ENCODE measurements around the gene EPHB1. TPM values are rescaled to one million over a fixed set of nuclear protein-coding genes. Genes with fewer than 3 reads are reported as not detected.

Gene EPHB1
- total RNA-seq, 1 donor from 2014 or later, result 3.8 TPM

DNA sequence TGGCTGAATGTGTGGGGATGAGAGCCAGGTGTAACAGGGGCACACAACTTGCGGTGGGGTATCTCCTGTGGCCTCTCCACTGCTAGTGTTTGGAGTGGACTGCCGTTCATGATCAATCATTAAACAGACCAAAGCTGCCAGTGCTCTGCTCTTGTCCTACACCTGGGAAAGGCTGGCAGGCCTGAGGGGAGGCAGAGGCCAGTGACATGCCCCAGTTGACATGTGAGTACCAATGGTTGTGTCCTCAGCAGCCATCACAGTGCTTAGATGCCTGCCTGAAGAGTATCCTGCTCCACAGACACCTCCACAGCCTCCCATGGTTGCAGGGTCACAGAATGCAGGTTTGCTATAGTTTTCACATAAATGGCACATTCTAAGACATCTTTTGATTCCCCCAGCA is 348.4 kb downstream of the EPHB1 start:
- TF ChIP-seq, protein P1, sequence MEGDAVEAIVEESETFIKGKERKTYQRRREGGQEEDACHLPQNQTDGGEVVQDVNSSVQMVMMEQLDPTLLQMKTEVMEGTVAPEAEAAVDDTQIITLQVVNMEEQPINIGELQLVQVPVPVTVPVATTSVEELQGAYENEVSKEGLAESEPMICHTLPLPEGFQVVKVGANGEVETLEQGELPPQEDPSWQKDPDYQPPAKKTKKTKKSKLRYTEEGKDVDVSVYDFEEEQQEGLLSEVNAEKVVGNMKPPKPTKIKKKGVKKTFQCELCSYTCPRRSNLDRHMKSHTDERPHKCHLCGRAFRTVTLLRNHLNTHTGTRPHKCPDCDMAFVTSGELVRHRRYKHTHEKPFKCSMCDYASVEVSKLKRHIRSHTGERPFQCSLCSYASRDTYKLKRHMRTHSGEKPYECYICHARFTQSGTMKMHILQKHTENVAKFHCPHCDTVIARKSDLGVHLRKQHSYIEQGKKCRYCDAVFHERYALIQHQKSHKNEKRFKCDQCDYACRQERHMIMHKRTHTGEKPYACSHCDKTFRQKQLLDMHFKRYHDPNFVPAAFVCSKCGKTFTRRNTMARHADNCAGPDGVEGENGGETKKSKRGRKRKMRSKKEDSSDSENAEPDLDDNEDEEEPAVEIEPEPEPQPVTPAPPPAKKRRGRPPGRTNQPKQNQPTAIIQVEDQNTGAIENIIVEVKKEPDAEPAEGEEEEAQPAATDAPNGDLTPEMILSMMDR (IDR thresholded peaks at IDR 0.05), result no peak
- ChIA-PET POLR2A (no interaction called here), CTCF (no interaction called here)
- intact Hi-C loops (cut with micrococcal nuclease), result no loop called here
- Mint-ChIP-seq H3K9me3 (no peaks in the 10 kb centered on the region), H3K4me1 (no peaks in the 10 kb centered on the region), H3K4me3 (no peak overlapping the region), H3K27me3 (no peaks in the 10 kb centered on the region), H3K36me3 (ENCODE audit: low read depth) (no peaks in the 10 kb centered on the region), H3K27ac (no peak overlapping the region)
- ATAC-seq (ENCODE audit: low read depth), result no peak
- no peak for DNase-seq

DNA sequence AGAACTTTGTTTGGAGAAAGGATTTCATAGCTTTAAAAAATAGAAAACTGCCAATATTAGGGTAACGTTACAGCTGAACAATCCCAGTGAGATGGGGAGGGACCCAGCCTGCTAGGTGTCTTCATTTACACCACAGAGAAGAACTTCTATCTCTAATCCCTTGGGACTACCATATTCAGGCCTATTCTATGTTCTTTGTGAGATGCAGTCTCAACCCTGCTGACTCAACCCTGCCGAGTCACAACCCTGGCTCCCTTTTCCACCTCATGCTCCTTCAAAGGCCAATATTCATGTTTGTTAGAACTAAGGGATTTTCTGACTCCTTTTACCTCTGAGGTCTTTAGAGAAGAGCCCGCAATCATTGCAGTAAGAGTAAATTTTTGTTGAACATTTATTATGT is 350.5 kb downstream of the EPHB1 start:
- H3K27ac Mint-ChIP-seq, result no peak overlapping the region
- H3K4me3 Mint-ChIP-seq, result no peak overlapping the region
- H3K27me3 Mint-ChIP-seq, result no peaks in the 10 kb centered on the region
- H3K9me3 Mint-ChIP-seq, result no peaks in the 10 kb centered on the region
- H3K36me3 Mint-ChIP-seq (ENCODE audit: low read depth), result no peaks in the 10 kb centered on the region
- ATAC-seq (ENCODE audit: low read depth), result no peak
- no peaks in the 10 kb centered on the region for H3K4me1 Mint-ChIP-seq
- intact Hi-C loops (cut with micrococcal nuclease), result no loop called here
- no peak for DNase-seq
- TF ChIP-seq, protein P1 (IDR thresholded peaks at IDR 0.05), result no peak
- CTCF ChIA-PET, result no interaction called here
- POLR2A ChIA-PET, result no interaction called here

DNA sequence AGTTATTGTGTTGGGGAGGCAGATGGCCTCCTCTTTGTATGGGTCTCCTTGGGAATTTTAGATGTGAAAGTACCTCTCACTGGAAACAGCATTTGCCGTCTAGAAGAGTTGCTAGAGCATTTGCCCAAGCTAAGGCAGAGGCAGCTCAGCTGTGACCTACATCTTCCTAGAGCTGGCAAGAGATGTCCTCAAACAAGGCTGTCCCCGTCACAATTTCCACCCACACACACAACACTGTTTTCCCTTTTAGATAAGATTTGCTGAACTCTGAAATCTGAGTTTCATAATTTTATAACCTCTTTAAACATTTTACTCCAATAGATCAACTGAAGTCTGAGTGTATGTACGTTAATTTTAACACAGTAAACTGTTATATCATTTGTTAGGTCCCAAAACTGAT is 352.6 kb downstream of the EPHB1 start:
- intact Hi-C loops (cut with micrococcal nuclease), result no loop called here
- H3K4me1 Mint-ChIP-seq, result no peaks in the 10 kb centered on the region

DNA sequence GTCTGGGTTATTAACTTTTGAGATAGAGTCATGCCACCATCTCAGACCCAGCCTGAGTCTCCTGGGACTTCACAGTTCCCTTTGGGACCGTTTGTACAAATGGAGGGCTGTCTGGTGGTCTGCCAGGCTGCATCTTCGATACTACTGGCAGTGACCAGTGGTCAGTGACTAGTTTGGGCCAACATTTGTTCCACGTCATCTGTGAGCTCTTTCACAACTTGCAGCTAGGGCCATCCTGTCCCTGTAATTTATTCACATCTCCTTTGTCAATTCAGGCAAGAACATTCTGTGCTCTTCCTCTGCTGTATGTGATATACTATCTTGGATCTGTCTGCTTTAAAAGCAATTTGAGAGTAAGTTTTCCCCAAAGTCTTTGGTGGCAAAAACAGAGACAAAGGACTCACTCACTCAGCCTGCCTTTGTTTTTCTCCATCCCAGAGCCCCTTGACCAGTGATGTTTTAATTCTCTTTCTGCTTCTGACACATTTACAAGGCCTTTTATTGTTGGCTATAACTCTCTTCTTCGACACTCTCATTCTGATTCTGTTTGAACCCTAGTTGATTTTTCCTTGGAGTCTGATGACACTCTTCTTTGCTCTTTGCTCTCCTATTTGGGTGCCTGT is 353.4 kb downstream of the EPHB1 start:
- POLR2A ChIA-PET, result no interaction called here
- ATAC-seq (ENCODE audit: low read depth) (no peak), DNase-seq (no peak)
- Mint-ChIP-seq H3K9me3 (no peaks in the 10 kb centered on the region), H3K4me3 (no peak overlapping the region), H3K27ac (no peak overlapping the region), H3K4me1 (no peaks in the 10 kb centered on the region), H3K27me3 (peaks cover 5% of the 10 kb centered on the region), H3K36me3 (ENCODE audit: low read depth) (no peaks in the 10 kb centered on the region)
- CTCF ChIA-PET, result no interaction called here
- intact Hi-C loops (cut with micrococcal nuclease), result no loop called here
- TF ChIP-seq, protein P1 (IDR thresholded peaks at IDR 0.05), result no peak

More for the DNA sequence above, 352.6 kb downstream of the EPHB1 start:
- CTCF ChIA-PET, result no interaction called here
- Mint-ChIP-seq H3K4me3 (no peak overlapping the region), H3K36me3 (ENCODE audit: low read depth) (no peaks in the 10 kb centered on the region), H3K27me3 (peaks cover 5% of the 10 kb centered on the region), H3K27ac (no peak overlapping the region), H3K9me3 (no peaks in the 10 kb centered on the region)
- no peak for ATAC-seq (ENCODE audit: low read depth)
- TF ChIP-seq, protein P1 (IDR thresholded peaks at IDR 0.05), result no peak
- POLR2A ChIA-PET, result no interaction called here
- no peak for DNase-seq

DNA sequence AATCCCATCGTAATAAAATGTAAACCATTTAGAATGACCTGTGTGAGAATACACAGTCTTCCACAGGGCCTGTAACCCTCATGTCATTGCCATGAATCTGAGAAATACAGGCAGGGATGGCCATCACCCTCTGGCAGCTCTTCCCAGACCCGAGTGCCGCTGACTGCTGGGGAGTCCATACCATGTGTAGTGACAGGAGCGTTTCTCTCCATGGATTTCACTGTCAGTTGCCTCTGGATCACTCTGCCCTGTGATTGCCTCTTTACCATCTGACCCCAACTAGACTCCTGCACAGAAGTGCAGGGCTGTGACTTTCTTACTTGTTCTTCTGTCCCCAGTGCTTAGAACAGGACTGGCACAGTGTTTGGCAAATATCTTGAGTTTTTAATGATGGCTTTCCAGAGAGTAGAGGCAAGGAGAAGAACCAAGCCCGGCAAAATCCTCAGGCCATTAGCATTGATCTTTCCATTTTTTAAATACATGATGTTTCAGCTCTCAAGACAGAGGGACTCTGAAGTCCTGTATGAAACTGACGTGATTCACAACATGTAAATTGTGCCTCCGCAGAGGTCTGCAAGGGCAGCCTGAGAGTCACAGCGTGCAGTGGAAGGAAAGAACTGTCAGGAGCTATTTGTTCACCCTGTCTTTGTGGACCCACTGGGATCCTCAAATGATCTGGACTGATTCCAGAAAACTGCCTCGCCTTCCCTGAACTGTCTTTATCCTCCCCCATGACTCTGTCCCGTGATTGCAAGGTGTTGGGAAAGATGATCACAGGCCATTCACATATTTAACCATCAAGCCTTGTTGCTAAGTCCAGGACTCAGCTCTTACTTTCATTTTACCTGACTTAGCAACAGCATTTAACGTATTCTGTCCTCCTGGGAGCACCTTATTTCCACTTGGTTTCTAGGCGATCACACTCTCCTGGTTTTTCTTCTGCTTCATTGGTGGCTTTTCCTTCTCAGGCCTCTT is 354.9 kb downstream of the EPHB1 start:
- CTCF ChIA-PET, result no interaction called here
- POLR2A ChIA-PET, result no interaction called here
- Mint-ChIP-seq H3K27ac (no peak overlapping the region), H3K4me1 (no peaks in the 10 kb centered on the region), H3K4me3 (no peak overlapping the region), H3K27me3 (peaks cover 5% of the 10 kb centered on the region), H3K36me3 (ENCODE audit: low read depth) (no peaks in the 10 kb centered on the region), H3K9me3 (no peaks in the 10 kb centered on the region)
- TF ChIP-seq, protein P1 (IDR thresholded peaks at IDR 0.05), result no peak
- intact Hi-C loops (cut with micrococcal nuclease), result no loop called here
- DNase-seq (no peak), ATAC-seq (ENCODE audit: low read depth) (no peak)
